GM20431 (cell line): ENCODE data around the gene ZFYVE1.
"Not testable (repeated sequence)": the region's sequence is repeated elsewhere in the genome, so short reads cannot be mapped to it uniquely, and the experiment has no call there.

Source experiments
- in situ Hi-C: fragments of 300-500 bp; cut with MseI, MboI; formaldehyde crosslinking; loops from one replicate; pipeline ENCODE4 v1.15.0; 2020; ENCODE audit warnings: low sequenced_read_pairs; ENCODE audit not compliant: unreplicated experiment

ZFYVE1 gene

GRCh38 chr14:73004641-73005040 lies 22.3 kb downstream of the ZFYVE1 start:
- in situ Hi-C loops, result not testable (repeated sequence)

GRCh38 chr14:73003681-73004080 lies 23.2 kb downstream of the ZFYVE1 start:
- in situ Hi-C loops, result no loop called here

GRCh38 chr14:73000073-73000472 lies 26.8 kb downstream of the ZFYVE1 start:
- in situ Hi-C loops, result no loop called here

GRCh38 chr14:72999316-72999715 lies 27.6 kb downstream of the ZFYVE1 start:
- in situ Hi-C loops, result no loop called here

- in situ Hi-C loops, result no loop called here
Observed at GRCh38 chr14:72998252-72998903, 28.5 kb downstream of the ZFYVE1 start.

GRCh38 chr14:72996916-72997315 lies 30.0 kb downstream of the ZFYVE1 start:
- in situ Hi-C loops, result no loop called here

GRCh38 chr14:72990171-72990570 lies 36.7 kb downstream of the ZFYVE1 start:
- in situ Hi-C loops, result no loop called here

GRCh38 chr14:72986857-72987256 lies 40.0 kb downstream of the ZFYVE1 start:
- in situ Hi-C loops, result no loop called here

GRCh38 chr14:72986214-72986613 lies 40.7 kb downstream of the ZFYVE1 start:
- in situ Hi-C loops, result no loop called here

GRCh38 chr14:72982146-72982708 lies 44.7 kb downstream of the ZFYVE1 start:
- in situ Hi-C loops, result no loop called here

- in situ Hi-C loops, result no loop called here
Observed at GRCh38 chr14:72980863-72981262, 46.0 kb downstream of the ZFYVE1 start.

GRCh38 chr14:72978856-72979255 lies 48.0 kb downstream of the ZFYVE1 start:
- in situ Hi-C loops, result no loop called here

GRCh38 chr14:72975770-72976169 lies 51.1 kb downstream of the ZFYVE1 start:
- in situ Hi-C loops, result no loop called here

GRCh38 chr14:72974661-72975060 lies 52.2 kb downstream of the ZFYVE1 start:
- in situ Hi-C loops, result no loop called here

GRCh38 chr14:72970824-72971434 lies 56.0 kb downstream of the ZFYVE1 start:
- in situ Hi-C loops, result no loop called here

- in situ Hi-C loops, result no loop called here
Observed at GRCh38 chr14:72970058-72970630, 56.8 kb downstream of the ZFYVE1 start.

GRCh38 chr14:72968316-72968715 lies 58.6 kb downstream of the ZFYVE1 start:
- in situ Hi-C loops, result no loop called here

- in situ Hi-C loops, result no loop called here
Observed at GRCh38 chr14:72966038-72966437, 60.9 kb downstream of the ZFYVE1 start.

- in situ Hi-C loops, result no loop called here
Observed at GRCh38 chr14:72965249-72965648, 61.7 kb downstream of the ZFYVE1 start.

GRCh38 chr14:72962829-72963312 lies 64.0 kb downstream of the ZFYVE1 start:
- in situ Hi-C loops, result no loop called here

- in situ Hi-C loops, result not testable (repeated sequence)
Observed at GRCh38 chr14:72962336-72962754, 64.6 kb downstream of the ZFYVE1 start.
